ENCODE data around the gene PPP1R1A. TPM values are rescaled to one million over a fixed set of nuclear protein-coding genes. Genes with fewer than 3 reads are reported as not detected.

Gene PPP1R1A
- total and polyA plus RNA-seq, 9 of the 15 experiments (the other 6 are each of a cell fraction or from before 2014, with no cell fraction given): not detected

DNA sequence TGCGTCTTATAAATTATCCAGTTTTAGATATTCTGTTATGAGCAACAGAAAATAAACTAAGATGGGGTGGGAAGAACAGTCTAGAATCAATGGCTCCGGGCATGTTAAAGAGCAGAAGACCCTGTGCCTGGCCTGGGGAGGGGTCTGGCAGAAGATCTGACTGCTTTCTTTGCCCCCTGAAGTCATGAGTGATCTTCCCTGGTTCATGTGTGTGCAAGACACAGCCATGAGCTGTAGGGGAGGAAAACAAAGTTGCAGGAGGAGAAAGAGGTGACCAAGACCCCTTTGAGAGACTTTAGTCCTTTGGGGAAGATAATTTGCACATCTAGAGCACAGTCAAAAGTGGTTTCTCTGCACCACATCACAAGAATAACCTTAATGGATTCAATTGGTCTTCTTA lies 41.5 kb upstream of the PPP1R1A start:
- ChIA-PET POLR2A (interaction anchor here (1.1 to 1.3 kb wide), 3 partner anchors 14 to 34 kb away, joined by 3 to 4 read pairs (median 3); no protein-coding TSS in a partner anchor), CTCF (ENCODE audit: low intra/inter-chr PET ratio) (no interaction called here)
- intact Hi-C loops (cut with micrococcal nuclease) (no loop called here), in situ Hi-C loops (cut with MboI) (no loop called here)
- FAIRE-seq: no peak
- ATAC-seq: no peak
- Histone ChIP-seq H3K27me3 (ENCODE audit: control insufficient read depth in 2 of 2, insufficient read depth in 2 of 2, low read length in 2 of 2) (peaks cover 0 to 16% of the 10 kb centered on the region in 2 experiments; a peak in 2 of 5 replicates), H3K79me2 (ENCODE audit: control insufficient read depth, insufficient read depth, low read length) (no peaks in the 10 kb centered on the region), H3K4me2 (ENCODE audit: insufficient read depth, low read length) (no peak overlapping the region), H3K9me1 (ENCODE audit: control insufficient read depth, insufficient read depth, low read length) (no peaks in the 10 kb centered on the region), H2AFZ (ENCODE audit: low read depth, low read length) (no peak overlapping the region), H3K9me3 (replicated peaks; ENCODE audit: control insufficient read depth, insufficient read depth, low read depth, low read length) (no peaks in the 10 kb centered on the region), H3K27ac (ENCODE audit: extremely low read depth, low read depth, low read length) (no peak overlapping the region), H3K4me3 (no peak overlapping the region), H4K20me1 (replicated peaks; ENCODE audit: control insufficient read depth, insufficient read depth, low read length) (no peaks in the 10 kb centered on the region), H3K9ac (ENCODE audit: insufficient read depth in 1 of 2, low read depth in 2 of 2, low read length in 2 of 2) (no peak overlapping the region), H3K36me3 (ENCODE audit: control insufficient read depth, insufficient read depth, low read length) (no peaks in the 10 kb centered on the region), H3K4me1 (replicated peaks in 1 of 2; ENCODE audit: control insufficient read depth in 2 of 2, insufficient read depth in 2 of 2, low read length in 2 of 2) (no peaks in the 10 kb centered on the region)
- no peak for DNase-seq (ENCODE audit: extremely low read depth in 1 of 4, low spot score in 3 of 4)
- BruUV-seq (replicated peaks): no TSS peak
- no peak for TF ChIP-seq E2F8 (IDR thresholded peaks at IDR 0.05; ENCODE audit: low read depth, partially characterized antibody)
- TF ChIP-seq BHLHE40 (IDR thresholded peaks at IDR 0.05; ENCODE audit: low read length): no peak
- no peak for TF ChIP-seq ZFPM2 (CRISPR knock-in tag; IDR thresholded peaks at IDR 0.05)
- no peak for TF ChIP-seq HDAC8 (tag; IDR thresholded peaks at IDR 0.05)
- TF ChIP-seq NELFE (IDR thresholded peaks at IDR 0.05; ENCODE audit: insufficient read depth, insufficient read length): no peak
- no peak for TF ChIP-seq ATF1 (CRISPR knock-in tag; IDR thresholded peaks at IDR 0.05)
- TF ChIP-seq ATF1 (tag; IDR thresholded peaks at IDR 0.05): no peak
- TF ChIP-seq SIX5 (IDR thresholded peaks at IDR 0.05; ENCODE audit: borderline replicate concordance in 1 of 2, insufficient read depth in 1 of 2, low read depth in 1 of 2, low read length in 2 of 2): no peak
- no peak for TF ChIP-seq ZNF175 (CRISPR knock-in tag; IDR thresholded peaks at IDR 0.05; ENCODE audit: low read depth)
- no peak for TF ChIP-seq PTBP1 (IDR thresholded peaks at IDR 0.05; ENCODE audit: low read depth, low read length)
- 0% methylated on average over 2 of the region's 2 CpGs for WGBS (ENCODE audit: insufficient coverage, low coverage, missing lambda C conversion rate)
